K562 (cell line): Measurements from ENCODE around the gene SORT1. TPM values are rescaled to one million over a fixed set of nuclear protein-coding genes. Genes with fewer than 3 reads are reported as not detected.

Experiments
- CBFA2T3 ChIP-seq: fragments of 450-650 bp; IDR thresholded peaks from 2 replicates; pipeline ENCODE4 v1.6.1; 2017
- CTBP1 ChIP-seq: fragments of 450-650 bp; IDR thresholded peaks from 2 replicates; pipeline ENCODE4 v1.6.1; 2016; ENCODE audit warnings: borderline replicate concordance
- CXXC5 ChIP-seq: fragments of 250-450 bp; sonication (Bioruptor Pico); IDR thresholded peaks from 2 replicates; pipeline ENCODE4 v1.8.0; 2022; ENCODE audit warnings: inconsistent platforms, mild to moderate bottlenecking, moderate library complexity
- HDGF ChIP-seq: fragments of 450-650 bp; IDR thresholded peaks from 2 replicates; pipeline ENCODE4 v1.6.1; 2016
- HOMEZ ChIP-seq: fragments of 250-450 bp; sonication (Bioruptor Pico); IDR thresholded peaks from 2 replicates; pipeline ENCODE4 v1.4.0; 2020; ENCODE audit warnings: mild to moderate bottlenecking, moderate library complexity
- KLF10 ChIP-seq: fragments of 250-450 bp; sonication (Bioruptor Pico); IDR thresholded peaks from 2 replicates; pipeline ENCODE4 v1.6.1; 2021; ENCODE audit warnings: matching md5 sums
- MTA3 ChIP-seq: fragments of 450-650 bp; formaldehyde crosslinking; IDR thresholded peaks from 2 replicates; pipeline ENCODE4 v1.6.1; 2017; ENCODE audit warnings: mild to moderate bottlenecking, borderline replicate concordance
- MXI1 ChIP-seq: IDR thresholded peaks from 2 replicates; pipeline ENCODE4 v1.6.1; 2011; ENCODE audit warnings: low read depth, mild to moderate bottlenecking, improper control_type of control experiment, low read length
- SMAD1 ChIP-seq: fragments of 150-350 bp; IDR thresholded peaks from 2 replicates; pipeline ENCODE4 v1.6.1; 2014; ENCODE audit warnings: low read length, low read depth; ENCODE audit not compliant: partially characterized antibody
- TBL1XR1 ChIP-seq, 2 experiments: IDR thresholded peaks; 2 replicates each; pipeline ENCODE4 v1.6.1; 2012; ENCODE audit warnings: improper control_type of control experiment in 2 of 2, low read length in 2 of 2, mild to moderate bottlenecking in 1 of 2
- YY1 ChIP-seq, 3 experiments: IDR thresholded peaks; 2 replicates each; pipeline ENCODE4 v1.6.1; 2011; ENCODE audit warnings: low read length in 2 of 3, mild to moderate bottlenecking in 2 of 3, moderate library complexity in 2 of 3, borderline replicate concordance in 1 of 3, control low read depth in 1 of 3, low read depth in 1 of 3; ENCODE audit not compliant: insufficient read depth in 3 of 3, insufficient replicate concordance in 2 of 3, control insufficient read depth in 1 of 3, insufficient read length in 1 of 3; ENCODE audit errors: extremely low read depth in 1 of 3
- ZNF23 ChIP-seq: fragments of 250-450 bp; sonication (Bioruptor Pico); IDR thresholded peaks from 2 replicates; pipeline ENCODE4 v1.4.0; 2020; ENCODE audit warnings: mild to moderate bottlenecking
- polyA plus RNA-seq, 8 experiments: library from polyadenylated mRNA; depleted of rRNA in 4 of 8; stranded (reverse) in 5 of 8; unstranded in 3 of 8; fragments of >200 nt; fragmentation: Nextera tagmentation in 2 of 8; fragmentation: Illumina TruSeq in 1 of 8; extraction: Ambion mirVana in 2 of 8; extraction: Trizol in 1 of 8; gene quantifications; 2 replicates each; pipeline versions ENCODE4 v1.2.1 to v1.2.3, GENCODE V29; 2011 to 2014; ENCODE audit warnings: inconsistent platforms in 1 of 8, missing spikeins in 1 of 8
- total RNA-seq, 7 experiments: library from RNA; depleted of rRNA in 6 of 7; stranded (reverse); fragments of >200 nt in 6 of 7; fragmentation: Illumina TruSeq in 2 of 7; extraction: Trizol in 2 of 7; gene quantifications; 2 replicates each; pipeline versions ENCODE4 v1.2.1 to v1.2.3, GENCODE V29; 2011 to 2021; ENCODE audit warnings: low replicate concordance in 1 of 7
- TF ChIP-seq, protein P1 (sequence below), 3 experiments: fragments of 200-800 bp in 1 of 3; fragments of 250-450 bp in 1 of 3; fragments of 450-650 bp in 1 of 3; sonication (Bioruptor Pico) in 1 of 3; sonication (Bioruptor generic) in 1 of 3; formaldehyde crosslinking in 1 of 3; IDR thresholded peaks; 2 replicates each; pipeline versions ENCODE4 v1.6.1 to v1.8.0; 2016 to 2022; ENCODE audit warnings: mild to moderate bottlenecking in 2 of 3, missing genetic modification characterization in 2 of 3, missing compliant biosample characterization in 1 of 3, moderate library complexity in 1 of 3
- TF ChIP-seq, protein P2 (sequence below): sonication (generic); formaldehyde crosslinking; IDR thresholded peaks from 2 replicates; pipeline ENCODE4 v1.8.1; 2023; ENCODE audit warnings: mild to moderate bottlenecking, missing genetic modification reagents

Gene SORT1
- total and polyA plus RNA-seq, 9 of the 15 experiments (the other 6 are each of a cell fraction or from before 2014, with no cell fraction given): 27.4 to 112 (median 65.0) TPM

GRCh38 chr1:109389638-109390341, 7.9 kb downstream of the SORT1 start (continued):
- TF ChIP-seq, protein P1, sequence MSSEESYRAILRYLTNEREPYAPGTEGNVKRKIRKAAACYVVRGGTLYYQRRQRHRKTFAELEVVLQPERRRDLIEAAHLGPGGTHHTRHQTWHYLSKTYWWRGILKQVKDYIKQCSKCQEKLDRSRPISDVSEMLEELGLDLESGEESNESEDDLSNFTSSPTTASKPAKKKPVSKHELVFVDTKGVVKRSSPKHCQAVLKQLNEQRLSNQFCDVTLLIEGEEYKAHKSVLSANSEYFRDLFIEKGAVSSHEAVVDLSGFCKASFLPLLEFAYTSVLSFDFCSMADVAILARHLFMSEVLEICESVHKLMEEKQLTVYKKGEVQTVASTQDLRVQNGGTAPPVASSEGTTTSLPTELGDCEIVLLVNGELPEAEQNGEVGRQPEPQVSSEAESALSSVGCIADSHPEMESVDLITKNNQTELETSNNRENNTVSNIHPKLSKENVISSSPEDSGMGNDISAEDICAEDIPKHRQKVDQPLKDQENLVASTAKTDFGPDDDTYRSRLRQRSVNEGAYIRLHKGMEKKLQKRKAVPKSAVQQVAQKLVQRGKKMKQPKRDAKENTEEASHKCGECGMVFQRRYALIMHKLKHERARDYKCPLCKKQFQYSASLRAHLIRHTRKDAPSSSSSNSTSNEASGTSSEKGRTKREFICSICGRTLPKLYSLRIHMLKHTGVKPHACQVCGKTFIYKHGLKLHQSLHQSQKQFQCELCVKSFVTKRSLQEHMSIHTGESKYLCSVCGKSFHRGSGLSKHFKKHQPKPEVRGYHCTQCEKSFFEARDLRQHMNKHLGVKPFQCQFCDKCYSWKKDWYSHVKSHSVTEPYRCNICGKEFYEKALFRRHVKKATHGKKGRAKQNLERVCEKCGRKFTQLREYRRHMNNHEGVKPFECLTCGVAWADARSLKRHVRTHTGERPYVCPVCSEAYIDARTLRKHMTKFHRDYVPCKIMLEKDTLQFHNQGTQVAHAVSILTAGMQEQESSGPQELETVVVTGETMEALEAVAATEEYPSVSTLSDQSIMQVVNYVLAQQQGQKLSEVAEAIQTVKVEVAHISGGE (CRISPR knock-in tag; IDR thresholded peaks at IDR 0.05): 0 out of 6 replicates have a peak, but pooled peaks of 1 of the 3 experiments have one; percentile 15
- TF ChIP-seq, protein P2, sequence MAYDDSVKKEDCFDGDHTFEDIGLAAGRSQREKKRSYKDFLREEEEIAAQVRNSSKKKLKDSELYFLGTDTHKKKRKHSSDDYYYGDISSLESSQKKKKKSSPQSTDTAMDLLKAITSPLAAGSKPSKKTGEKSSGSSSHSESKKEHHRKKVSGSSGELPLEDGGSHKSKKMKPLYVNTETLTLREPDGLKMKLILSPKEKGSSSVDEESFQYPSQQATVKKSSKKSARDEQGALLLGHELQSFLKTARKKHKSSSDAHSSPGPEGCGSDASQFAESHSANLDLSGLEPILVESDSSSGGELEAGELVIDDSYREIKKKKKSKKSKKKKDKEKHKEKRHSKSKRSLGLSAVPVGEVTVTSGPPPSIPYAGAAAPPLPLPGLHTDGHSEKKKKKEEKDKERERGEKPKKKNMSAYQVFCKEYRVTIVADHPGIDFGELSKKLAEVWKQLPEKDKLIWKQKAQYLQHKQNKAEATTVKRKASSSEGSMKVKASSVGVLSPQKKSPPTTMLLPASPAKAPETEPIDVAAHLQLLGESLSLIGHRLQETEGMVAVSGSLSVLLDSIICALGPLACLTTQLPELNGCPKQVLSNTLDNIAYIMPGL: no peak
- TF ChIP-seq HDGF (0 out of 2 replicates have a peak, but pooled peaks have one; percentile 24), TBL1XR1 (IDR thresholded peaks at IDR 0.05; ENCODE audit: low read length in 2 of 2) (peak in 1 of 2 experiments; percentile 94; a peak in 2 of 4 replicates), SMAD1 (peak; percentile 71), MXI1 (0 out of 2 replicates have a peak, but pooled peaks have one; percentile 8), CXXC5 (peak; percentile 46; the same call in 1 of the 2 replicates), KLF10 (no peak), CBFA2T3 (peak; percentile 63), MTA3 (peak; percentile 82), HOMEZ (no peak), YY1 (IDR thresholded peaks at IDR 0.05; ENCODE audit: borderline replicate concordance in 1 of 3, control insufficient read depth in 1 of 3, extremely low read depth in 1 of 3, insufficient read depth in 3 of 3, insufficient read length in 1 of 3, insufficient replicate concordance in 2 of 3, low read depth in 1 of 3, low read length in 2 of 3) (peak in 1 of 3 experiments; percentile 73), ZNF23 (peak; percentile 43; the same call in 1 of the 2 replicates), CTBP1 (peak; percentile 86; the same call in 1 of the 2 replicates)
